GM18907 (cell line): ENCODE measurements around the gene IQSEC3.

Experiments used
- ATAC-seq: cut with Tn5 transposase; IDR thresholded peaks from one replicate; pipeline ENCODE4 v1.9.1; 2021; ENCODE audit warnings: mild to moderate bottlenecking, moderate library complexity; ENCODE audit not compliant: unreplicated experiment

IQSEC3 gene

DNA sequence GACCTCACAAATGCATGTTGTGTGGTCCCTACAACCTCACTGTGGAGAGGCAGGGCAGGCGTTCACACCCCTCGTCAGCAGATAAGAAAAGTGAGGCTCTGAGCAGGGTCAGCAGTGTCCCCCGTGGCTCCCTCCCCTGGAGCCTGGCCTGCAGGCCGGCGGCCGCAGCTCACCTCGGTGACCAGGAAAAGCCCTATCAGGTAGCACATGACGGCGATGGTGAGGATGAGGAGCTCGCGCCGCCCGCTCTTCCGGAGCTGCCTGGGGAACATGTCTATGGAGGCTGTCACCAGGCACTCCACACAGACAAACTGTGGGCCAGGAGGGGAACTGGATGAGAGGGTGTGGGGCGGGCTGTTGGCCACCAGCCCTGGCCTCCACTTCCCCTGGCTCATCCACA is 129.4 kb downstream of the IQSEC3 start:
- no peak for ATAC-seq

DNA sequence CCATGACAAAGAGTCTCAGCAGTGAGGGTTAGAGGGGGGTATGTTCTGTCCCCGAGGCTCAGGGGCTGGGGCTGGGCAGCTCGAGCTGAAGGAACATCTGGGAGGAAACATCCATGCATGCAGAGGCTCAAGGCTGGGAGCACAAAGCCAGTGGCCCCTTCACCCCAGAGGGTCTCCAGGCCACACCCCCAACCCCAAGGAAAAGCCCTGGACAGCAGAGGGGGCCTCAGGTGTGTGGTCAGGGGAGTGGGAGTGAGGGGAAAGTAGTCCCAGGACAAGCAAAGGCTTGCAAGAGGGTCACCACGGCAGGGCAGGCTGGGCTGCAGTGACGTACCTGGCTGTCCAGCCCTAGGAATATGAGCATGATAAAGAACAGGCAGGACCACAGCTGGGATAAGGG is 129.9 kb downstream of the IQSEC3 start:
- ATAC-seq, result no peak

DNA sequence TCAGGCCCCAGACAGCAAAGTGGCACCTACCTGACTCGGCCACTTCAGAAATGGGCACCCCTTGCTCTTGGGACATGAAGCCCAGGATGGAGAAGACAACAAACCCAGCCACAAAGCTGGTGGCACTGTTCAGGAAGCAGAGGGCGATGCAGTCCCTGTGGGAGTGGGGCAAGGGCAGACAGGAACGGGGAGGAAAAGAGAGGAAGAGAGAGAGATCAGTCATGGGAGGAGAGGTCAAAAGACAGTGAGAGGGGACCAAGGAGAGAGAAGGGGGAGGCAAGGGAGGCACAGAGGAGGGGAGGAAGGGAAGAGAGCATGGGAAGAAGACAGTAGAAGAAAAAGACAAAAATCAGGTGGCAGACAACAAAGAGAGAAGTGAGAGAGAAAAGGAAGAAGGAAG is 130.8 kb downstream of the IQSEC3 start:
- no peak for ATAC-seq

DNA sequence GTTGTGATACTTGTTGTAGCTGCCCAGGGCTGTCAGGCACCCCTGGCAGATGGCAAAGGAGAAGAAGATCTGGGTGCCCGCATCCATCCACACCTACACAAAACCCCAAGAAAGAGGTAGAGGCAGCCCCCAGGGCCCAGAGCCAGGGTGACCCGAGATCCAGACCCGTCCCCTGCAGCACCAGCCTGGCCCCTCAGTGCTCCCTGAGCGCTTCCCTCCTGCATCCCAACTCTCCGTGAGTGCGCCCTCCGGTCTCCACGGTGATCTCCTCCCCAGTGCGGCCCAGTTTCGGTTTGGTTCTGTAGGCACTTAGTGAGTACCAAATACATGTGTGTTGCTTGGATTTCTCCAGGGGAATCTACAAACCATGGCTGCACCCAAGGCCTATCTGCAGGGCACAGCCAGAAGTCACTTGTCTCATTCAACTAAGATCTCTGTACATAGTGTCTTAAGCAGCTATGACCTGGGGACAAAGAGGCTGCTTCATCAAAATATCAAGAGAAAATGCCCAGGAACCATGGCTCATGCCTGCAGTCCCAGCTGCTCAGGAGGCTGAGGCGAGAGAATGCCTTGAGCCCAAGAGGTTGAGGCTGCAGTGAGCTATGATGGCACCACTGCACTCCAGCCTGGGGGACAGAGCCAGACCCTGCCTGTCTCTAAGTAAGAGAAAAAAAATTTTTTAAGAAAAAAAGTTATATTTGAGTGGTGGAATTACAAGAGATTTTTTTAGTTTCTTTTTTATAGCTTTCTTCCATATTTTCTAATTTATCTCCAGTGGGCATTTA is 131.5 kb downstream of the IQSEC3 start:
- no peak for ATAC-seq

DNA sequence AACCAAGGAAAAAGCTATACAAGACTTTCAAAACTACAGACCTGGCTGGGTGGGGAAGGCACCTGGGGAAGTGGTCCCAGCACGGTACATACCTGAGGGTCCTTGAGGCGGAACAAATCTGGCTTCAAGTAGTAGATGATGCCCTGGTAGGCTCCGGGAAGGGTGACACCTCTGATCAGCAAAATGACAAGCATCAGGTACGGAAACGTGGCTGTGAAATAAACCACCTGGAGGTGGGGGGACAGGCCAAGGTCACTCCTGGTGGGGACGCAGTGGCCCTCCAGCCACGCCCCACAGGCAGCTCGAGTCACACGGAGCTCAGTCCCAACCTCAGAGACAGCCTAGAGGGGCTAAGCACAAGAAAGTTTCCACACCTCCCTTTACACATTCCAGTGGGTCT is 132.1 kb downstream of the IQSEC3 start:
- no peak for ATAC-seq

DNA sequence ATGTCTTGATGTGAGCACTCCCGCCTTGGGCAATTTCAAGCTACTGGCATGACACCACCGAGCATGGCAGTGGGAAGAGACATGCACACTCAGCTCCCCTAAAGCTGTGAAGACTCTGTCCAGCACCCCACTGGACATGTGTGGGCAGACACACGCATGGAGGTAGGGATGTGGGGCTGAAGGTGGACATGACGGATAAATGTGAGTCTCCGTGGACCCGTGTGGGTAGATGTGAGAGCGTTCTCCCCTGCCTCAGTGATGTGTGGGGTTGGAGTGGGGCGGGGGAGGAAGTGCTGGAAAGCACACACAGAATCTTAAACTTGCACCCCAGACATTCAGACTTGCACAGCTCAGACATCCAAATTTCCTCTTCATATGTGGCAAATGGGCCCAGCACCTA is 134.8 kb downstream of the IQSEC3 start:
- ATAC-seq, result no peak

DNA sequence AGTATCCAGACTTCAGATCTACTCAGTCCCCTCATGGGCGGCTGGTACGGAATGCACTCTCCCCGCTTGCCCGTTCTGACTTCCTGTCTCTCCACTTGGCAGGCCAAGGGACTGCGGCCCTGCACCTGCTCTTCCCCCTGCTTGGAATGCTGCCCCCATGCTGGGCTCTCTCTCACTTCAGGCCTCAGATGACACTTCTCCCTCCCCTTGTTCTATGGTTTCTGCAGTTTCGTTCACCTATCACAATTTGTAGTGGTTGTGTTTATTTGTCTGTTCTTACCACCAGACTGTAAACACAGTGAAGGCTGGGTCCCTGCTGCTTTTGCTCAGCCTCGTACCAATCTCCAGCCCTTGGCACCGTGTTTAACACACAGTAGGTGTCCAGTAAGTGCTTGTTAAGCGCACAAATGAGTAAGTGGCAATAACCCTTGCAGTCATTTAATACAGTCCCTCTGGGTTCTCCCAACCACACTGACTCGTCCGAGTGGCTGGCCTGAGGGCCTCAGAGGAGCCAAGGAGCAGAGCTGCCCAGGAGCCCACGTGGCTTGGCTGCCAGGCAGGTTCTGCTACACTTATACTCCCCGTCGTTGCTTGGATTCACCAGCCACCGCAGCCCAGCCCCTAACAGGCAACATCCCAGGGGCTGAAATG is 135.6 kb downstream of the IQSEC3 start:
- no peak for ATAC-seq

DNA sequence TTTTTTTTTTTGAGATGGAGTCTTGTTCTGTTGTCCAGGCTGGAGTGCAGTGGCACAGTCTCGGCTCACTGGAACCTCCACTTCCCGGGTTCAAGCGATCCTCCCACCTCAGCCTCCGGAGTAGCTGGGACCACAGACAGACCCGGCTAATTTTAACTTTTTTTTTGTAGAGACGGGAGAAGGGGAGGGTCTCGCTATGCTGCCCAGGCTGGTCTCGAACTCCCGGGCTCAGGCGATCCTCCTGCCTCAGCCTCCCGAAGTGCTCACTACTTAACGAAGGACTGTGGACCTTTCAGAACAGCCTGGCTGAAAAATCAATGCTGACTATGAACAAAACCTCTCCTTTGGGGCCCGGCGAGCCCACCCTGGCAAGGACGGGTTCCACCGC is 136.5 kb downstream of the IQSEC3 start:
- no peak for ATAC-seq

DNA sequence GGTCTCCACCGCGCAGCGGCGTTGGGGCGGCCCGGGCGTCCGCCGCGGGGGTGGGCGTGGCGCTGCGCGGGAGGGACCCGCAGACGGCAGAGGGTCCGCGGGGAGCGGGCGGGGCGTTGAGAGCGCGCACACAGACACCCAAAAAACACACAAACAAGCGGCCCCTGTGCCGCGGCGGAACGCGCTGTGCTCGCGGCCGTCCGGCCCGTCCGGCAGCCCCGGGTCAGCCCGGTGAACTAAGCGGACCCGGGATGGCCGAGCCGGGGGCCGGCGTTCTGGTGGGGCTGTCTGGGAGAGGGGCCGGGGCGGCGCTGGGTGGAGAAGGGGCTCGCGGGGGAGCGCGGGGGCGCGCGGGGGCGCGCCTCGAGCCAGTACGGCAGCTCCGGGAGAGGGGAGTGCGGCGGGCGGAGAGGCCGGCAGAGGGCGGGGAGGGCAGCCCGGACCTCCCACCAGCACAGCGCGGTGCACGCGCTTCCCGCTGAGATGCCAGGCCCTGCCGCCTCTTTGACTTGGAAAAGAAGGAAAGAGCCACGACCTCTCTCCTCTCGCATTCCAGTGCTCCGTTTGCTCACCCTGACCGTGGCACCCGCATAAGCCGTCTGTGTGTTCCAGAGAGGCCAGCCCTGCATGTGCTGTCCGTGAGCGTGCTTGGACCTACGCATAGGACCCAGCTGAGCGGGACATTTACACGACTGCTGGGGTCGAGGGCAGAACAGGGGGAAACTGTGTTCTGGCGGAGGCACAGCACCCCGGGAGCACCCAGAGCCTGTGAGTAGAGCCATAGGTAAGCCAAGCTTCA is 137.1 kb downstream of the IQSEC3 start:
- no peak for ATAC-seq

DNA sequence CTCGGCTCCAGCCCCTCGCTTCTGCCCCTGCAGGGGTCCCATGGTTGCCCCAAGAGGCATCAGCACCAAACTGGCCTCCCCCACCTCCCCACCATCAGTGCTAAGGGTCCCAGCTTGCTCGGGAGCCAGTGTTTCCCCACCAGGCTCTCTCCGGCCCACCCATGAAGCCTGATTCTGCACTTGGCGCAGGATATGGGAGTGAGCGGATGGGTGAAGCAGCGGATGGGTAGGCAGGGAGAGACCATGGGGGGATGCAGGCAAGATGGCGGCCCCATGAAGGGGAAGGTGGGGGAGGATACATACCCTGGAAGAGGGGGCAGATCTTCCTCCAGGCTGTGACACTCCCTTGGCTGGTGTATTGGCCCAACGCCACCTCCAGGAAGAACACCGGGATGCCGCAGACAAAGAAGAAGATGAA is 137.7 kb downstream of the IQSEC3 start:
- no peak for ATAC-seq

DNA sequence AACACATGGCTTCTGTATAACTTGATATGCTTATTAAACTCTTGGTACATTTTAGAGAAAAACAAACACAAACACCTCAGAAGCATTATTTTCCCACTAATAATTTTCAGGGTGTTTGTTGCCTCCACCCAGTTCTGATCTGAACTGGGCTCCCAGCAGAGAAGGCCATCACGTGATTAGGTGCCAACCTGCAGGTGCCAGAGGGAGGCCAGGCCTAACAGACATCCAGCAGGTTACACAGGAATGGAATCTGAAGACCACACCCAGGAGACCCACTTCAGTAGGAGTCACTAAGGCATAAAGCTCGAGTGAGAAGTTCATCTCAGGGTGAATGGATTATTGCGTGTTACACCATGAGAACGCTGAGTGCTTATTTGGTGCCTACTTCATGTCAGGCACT is 138.5 kb downstream of the IQSEC3 start:
- ATAC-seq, result no peak

DNA sequence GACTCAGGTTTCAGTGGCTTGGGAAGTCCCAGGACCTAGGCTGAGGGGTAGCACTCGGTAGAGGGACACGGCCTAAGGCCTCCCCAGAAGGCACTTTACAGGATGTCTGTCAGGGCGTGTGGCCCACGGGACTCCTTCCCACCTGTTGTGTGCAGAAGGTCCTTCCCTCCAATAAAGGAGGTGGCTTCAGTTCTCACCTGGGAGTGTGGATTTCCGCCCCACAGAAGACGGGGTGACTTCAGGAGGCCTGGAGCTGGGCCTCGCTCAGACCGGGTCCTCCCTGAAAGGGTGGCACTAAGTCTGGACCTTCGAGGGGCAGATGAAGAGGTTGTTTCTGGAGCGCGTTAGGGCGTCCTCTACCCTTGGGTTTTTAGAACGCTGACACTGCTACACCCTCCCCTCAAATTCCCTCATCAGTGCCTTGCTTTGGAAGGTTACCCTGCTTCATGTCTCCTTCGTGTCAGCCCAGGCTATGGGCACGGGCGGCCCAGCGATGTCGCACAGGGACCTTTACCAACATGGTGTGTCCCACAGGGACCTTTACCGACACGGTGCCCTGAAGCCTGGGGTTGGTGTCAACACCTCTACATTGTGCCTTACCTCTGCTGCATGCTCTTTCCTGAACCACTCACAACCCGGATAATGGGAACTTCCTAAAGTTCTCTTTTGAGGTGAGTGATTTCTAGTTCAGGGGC is 140.3 kb downstream of the IQSEC3 start:
- no peak for ATAC-seq

DNA sequence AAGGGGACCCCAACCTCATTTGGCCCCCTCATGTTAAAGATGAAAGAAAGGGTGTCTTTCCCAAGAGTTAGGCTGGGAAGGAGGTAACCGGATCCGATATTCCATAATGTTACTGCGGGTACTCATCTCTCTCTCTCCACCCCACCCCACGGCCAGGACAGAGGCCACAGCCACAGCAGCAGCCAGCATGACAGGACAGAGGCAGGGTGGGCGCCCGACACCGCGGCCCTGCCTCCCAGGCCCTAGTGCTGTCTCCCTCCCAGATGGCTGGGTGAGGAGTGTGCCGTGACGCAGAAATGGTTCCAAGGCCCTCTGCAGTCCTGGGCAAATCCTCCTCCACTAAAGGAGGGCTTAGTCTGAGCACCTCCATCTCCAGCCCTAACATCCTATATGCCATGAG is 141.2 kb downstream of the IQSEC3 start:
- no peak for ATAC-seq

DNA sequence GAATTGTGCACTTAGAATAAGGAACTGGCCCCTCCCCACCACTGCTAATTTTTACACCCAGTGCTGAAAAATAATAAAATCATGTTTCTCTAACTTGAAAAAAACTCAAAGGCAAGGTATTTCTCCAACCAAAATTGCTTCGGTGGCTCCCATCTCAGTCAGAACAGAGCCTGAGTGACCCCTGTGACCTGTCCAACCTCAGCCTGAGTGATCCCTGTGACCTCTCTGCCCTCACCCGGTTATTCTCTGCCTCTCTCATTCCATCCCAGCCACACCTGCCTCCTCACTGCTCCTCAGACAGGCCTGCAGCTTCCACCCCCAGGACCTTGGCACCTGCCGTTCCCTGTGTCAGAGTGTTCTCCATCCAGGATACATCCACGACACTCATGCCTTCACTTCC is 142.2 kb downstream of the IQSEC3 start:
- ATAC-seq, result no peak

DNA sequence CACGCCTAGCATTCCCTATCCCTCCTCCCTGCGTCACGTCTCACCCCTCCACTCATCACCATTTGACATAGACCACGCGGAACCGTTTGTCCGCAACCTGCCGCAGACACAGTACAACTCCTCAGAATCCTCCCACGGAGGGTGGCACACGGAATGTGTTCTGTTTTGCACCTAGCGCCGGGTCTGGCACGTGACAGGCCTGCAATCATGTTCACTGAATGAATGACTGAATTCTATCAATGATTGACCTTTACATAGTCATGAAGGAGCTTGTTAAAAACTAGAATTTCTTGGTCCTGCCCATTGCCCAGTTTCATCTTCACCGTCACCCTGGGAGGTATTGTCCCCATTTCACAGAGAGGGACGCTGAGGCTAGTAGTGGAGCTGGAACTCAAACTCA is 142.7 kb downstream of the IQSEC3 start:
- no peak for ATAC-seq

DNA sequence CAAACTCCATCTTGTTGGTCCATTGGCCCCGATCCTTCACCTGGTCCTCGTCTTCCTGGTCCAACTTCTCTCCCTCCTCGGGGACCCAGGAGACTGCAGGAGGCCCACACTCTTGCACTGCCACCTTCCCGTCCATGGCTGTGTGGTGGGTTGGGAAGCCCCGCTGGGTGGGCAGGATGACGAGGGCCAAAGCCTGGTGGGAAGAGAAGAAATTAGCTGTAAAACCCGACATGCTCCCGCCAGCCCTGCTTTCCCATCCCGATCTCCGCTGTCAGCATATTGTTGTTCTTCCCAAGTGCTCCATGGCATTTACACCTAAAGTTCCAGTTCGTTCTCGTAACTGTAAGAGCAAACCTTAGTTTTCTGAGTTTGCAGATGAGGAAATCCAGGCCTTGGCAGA is 143.3 kb downstream of the IQSEC3 start:
- ATAC-seq, result no peak

DNA sequence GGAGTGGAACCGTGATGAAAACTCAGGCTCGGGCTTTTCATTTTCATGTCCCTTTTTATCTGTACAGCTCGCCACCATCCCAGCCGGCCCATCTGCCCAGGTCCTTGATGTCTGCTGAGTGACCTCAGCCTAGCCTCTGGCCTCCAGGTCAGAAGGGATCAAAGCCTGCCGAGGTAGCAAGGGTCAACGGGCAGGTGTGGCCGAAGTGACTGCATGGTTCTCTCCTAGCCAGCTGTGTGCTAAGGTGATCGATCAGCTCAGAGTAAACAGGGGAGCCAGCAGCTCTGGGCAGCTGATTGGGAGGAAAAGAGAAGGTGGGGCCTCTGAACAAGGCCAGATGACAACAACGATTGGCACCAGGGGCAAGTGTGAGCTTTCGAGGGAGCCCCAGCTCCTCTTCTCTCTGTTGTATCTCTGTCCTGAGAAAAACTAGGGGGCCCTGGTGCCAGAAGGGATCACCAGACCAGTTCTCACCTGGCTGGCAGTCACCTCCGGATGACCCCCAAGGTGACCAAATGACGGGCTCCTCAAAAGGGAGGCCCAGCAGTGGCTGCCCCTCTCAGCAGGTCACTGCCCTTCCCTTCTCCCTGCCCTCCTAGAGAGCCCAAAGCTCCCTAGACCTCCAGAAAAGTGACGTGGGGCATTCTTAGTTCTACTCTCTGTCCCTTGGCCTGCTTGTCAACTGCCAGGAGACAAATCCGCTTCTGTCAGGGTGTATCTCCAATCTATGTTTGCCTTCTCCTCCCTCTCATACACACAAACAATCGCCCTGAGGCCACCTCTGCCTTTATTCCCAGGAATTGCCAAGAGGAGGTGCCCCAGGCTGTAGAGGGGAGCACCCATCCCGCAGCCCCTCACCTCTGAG is 143.9 kb downstream of the IQSEC3 start:
- no peak for ATAC-seq

DNA sequence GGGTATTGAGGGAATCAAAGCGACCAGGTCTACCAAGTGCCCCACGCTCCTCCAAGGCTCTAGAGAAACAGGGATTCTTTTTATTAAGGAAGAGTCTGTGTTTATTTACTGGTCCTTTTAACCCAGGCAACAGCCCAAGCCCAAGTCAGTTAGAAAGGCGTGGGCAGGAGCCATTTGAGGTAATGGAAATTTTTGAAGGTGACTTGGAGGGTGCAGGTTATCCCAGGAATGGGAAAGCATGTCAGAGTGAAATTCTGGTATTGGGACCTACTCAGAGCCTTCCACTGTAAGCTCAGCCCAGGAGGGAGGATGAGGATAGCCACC is 144.5 kb downstream of the IQSEC3 start:
- ATAC-seq, result no peak

DNA sequence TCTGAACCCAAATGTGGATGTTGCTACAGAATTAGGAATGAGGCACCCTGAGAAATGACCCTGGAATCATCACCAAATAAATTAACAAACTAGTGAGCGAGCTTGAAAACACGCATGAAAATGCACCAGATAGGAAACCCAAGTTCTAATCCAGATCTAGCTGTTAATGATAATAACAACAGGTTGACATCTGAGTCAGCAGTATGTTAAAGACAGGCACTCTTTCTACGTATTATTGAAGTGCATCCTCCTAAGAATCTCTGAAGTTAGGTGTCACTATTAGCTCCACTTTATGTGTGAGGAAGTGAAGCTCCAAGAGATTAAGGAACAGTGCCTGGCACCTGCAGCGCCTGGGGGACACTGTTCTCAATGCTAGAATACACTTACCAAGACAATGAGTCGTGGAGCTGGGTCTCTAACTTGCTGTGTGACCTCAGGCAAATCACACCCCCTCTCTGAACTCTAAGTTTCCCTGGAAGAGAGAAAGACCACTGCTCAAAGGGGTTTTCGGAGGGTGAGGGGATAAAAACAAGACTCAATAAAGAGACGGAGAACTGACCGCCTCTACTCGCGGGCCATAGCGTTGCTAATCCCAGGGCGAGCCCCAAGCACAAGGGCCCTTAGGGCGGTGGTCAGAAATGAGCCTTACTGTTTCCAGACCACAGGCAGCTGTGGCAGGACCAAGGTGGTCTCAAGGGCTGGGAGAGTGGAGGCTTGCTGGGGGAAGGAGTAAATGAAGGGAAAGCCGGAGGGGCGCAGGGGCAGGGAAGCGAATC is 145.3 kb downstream of the IQSEC3 start:
- ATAC-seq, result no peak

DNA sequence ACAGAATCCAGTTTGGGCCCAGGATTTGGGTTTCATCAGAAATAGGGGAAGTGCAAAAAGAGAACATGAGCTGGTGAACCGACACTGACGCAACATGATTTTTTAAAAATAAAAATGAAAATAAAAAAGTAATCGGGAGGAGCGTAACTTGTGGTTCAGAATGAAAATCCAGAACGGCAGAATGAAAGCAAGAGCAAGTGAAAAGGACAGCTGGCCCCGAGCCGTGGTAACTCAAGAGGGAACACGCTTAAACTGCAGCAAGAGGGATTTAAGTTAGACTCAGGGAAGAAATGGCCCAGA is 145.8 kb downstream of the IQSEC3 start:
- ATAC-seq, result no peak
